Measurements from ENCODE around the gene STK11. TPM values are rescaled to one million over a fixed set of nuclear protein-coding genes. Genes with fewer than 3 reads are reported as not detected.

The STK11 gene
- polyA plus RNA-seq, 2 of the 4 experiments (the other 2 are of a cell fraction), result 16.2 to 33.6 TPM

DNA sequence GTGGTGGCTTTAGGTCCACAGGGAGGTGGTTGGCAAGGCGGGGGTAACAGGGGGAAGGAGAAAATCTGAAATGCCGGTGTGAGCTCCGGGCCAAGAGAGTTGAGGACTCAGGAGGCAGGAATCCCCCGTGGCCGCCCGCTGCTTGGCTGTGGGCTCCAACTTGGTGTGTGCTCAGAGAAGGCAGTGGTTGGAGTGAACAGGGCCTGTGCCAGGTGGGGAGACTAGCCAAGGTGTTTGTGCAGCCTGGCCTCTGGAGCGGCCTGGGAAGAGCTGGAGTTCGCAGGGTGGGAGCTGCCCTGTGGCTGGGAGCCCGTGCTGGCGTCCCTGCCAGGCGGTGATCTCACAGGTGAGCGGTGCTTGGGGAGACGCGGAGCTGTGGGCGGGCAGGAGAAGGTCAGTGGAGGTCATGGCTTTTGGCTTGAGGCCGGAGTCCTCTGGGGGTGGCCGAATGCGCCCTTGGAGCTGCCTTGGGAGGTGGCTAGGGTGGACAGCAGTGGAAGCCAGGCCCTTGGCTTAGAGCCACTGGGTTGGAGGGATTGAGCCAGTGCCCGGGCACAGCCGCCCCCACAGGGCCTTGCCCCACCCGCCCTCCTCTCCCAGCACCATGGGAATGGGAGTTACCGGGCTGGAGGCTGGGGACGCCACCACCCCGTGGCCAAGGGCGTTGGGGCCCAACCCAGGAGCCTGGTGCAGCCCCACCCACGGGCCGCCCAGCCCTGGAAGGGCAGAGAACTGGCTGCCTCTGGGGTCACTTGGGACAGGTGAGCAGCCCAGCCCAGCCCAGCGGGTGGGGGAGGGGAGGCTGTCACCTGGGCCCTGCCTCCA lies 56.4 kb downstream of the STK11 start:
- peak in 1 of 2 experiments; percentile 15; a peak in 3 of 6 replicates for ATAC-seq

More for the DNA sequence above, 56.4 kb downstream of the STK11 start:
- ChIA-PET CTCF (interaction anchor here (1.5 to 18.7 kb wide), 3 partner anchors 9 to 18 kb away, joined by 6 to 500 read pairs (median 10); partner anchors contain the start of gene ATP5F1D), POLR2A (interaction anchor here (0.7 to 2.0 kb wide), 4 partner anchors 7 to 18 kb away, joined by 3 to 14 read pairs (median 6); partner anchors contain the start of genes CIRBP and FAM174C)
- peaks cover 68% of the 10 kb centered on the region for H3K4me1 ChIP-seq
- DNase-seq (ENCODE audit: low read depth in 1 of 2, low spot score in 1 of 2) (peak; percentile 26 to 80), FAIRE-seq (no peak)
- TF ChIP-seq JUN (IDR thresholded peaks at IDR 0.05) (no peak; a peak in 1 of 5 replicates), POLR2A (IDR thresholded peaks at IDR 0.05; ENCODE audit: low read length) (peak; percentile 10; the same call in 1 of the 2 replicates), RCOR1 (IDR thresholded peaks at IDR 0.05; ENCODE audit: low read depth, low read length) (no peak), RFX5 (IDR thresholded peaks at IDR 0.05) (no peak), CEBPB (IDR thresholded peaks at IDR 0.05) (no peak), HEYL (CRISPR knock-in tag; IDR thresholded peaks at IDR 0.05) (no peak), FOSB (CRISPR knock-in tag; IDR thresholded peaks at IDR 0.05) (no peak), FOXS1 (CRISPR knock-in tag; IDR thresholded peaks at IDR 0.05) (no peak), EHF (CRISPR knock-in tag; IDR thresholded peaks at IDR 0.05) (no peak), NPAS2 (CRISPR knock-in tag; IDR thresholded peaks at IDR 0.05; ENCODE audit: borderline replicate concordance) (no peak), ZFP36 (IDR thresholded peaks at IDR 0.05; ENCODE audit: borderline replicate concordance, partially characterized antibody) (no peak), MYC (IDR thresholded peaks at IDR 0.05; ENCODE audit: borderline replicate concordance, low read length) (no peak)
- TF ChIP-seq, protein P1, sequence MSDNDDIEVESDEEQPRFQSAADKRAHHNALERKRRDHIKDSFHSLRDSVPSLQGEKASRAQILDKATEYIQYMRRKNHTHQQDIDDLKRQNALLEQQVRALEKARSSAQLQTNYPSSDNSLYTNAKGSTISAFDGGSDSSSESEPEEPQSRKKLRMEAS (IDR thresholded peaks at IDR 0.05), result 0 out of 2 replicates have a peak, but pooled peaks have one; percentile 12
- TF ChIP-seq, protein P2, sequence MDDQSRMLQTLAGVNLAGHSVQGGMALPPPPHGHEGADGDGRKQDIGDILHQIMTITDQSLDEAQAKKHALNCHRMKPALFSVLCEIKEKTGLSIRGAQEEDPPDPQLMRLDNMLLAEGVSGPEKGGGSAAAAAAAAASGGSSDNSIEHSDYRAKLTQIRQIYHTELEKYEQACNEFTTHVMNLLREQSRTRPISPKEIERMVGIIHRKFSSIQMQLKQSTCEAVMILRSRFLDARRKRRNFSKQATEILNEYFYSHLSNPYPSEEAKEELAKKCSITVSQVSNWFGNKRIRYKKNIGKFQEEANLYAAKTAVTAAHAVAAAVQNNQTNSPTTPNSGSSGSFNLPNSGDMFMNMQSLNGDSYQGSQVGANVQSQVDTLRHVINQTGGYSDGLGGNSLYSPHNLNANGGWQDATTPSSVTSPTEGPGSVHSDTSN (IDR thresholded peaks at IDR 0.05), result no peak
- TF ChIP-seq, protein P3, sequence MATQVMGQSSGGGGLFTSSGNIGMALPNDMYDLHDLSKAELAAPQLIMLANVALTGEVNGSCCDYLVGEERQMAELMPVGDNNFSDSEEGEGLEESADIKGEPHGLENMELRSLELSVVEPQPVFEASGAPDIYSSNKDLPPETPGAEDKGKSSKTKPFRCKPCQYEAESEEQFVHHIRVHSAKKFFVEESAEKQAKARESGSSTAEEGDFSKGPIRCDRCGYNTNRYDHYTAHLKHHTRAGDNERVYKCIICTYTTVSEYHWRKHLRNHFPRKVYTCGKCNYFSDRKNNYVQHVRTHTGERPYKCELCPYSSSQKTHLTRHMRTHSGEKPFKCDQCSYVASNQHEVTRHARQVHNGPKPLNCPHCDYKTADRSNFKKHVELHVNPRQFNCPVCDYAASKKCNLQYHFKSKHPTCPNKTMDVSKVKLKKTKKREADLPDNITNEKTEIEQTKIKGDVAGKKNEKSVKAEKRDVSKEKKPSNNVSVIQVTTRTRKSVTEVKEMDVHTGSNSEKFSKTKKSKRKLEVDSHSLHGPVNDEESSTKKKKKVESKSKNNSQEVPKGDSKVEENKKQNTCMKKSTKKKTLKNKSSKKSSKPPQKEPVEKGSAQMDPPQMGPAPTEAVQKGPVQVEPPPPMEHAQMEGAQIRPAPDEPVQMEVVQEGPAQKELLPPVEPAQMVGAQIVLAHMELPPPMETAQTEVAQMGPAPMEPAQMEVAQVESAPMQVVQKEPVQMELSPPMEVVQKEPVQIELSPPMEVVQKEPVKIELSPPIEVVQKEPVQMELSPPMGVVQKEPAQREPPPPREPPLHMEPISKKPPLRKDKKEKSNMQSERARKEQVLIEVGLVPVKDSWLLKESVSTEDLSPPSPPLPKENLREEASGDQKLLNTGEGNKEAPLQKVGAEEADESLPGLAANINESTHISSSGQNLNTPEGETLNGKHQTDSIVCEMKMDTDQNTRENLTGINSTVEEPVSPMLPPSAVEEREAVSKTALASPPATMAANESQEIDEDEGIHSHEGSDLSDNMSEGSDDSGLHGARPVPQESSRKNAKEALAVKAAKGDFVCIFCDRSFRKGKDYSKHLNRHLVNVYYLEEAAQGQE (IDR thresholded peaks at IDR 0.05), result no peak
- TF ChIP-seq, protein P4, sequence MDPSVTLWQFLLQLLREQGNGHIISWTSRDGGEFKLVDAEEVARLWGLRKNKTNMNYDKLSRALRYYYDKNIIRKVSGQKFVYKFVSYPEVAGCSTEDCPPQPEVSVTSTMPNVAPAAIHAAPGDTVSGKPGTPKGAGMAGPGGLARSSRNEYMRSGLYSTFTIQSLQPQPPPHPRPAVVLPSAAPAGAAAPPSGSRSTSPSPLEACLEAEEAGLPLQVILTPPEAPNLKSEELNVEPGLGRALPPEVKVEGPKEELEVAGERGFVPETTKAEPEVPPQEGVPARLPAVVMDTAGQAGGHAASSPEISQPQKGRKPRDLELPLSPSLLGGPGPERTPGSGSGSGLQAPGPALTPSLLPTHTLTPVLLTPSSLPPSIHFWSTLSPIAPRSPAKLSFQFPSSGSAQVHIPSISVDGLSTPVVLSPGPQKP (IDR thresholded peaks at IDR 0.05; ENCODE audit: low read depth, low read length), result no peak
- TF ChIP-seq, protein P5, sequence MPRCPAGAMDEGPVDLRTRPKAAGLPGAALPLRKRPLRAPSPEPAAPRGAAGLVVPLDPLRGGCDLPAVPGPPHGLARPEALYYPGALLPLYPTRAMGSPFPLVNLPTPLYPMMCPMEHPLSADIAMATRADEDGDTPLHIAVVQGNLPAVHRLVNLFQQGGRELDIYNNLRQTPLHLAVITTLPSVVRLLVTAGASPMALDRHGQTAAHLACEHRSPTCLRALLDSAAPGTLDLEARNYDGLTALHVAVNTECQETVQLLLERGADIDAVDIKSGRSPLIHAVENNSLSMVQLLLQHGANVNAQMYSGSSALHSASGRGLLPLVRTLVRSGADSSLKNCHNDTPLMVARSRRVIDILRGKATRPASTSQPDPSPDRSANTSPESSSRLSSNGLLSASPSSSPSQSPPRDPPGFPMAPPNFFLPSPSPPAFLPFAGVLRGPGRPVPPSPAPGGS (IDR thresholded peaks at IDR 0.05), result 0 out of 3 replicates have a peak, but pooled peaks have one; percentile 10
- TF ChIP-seq, protein P6, sequence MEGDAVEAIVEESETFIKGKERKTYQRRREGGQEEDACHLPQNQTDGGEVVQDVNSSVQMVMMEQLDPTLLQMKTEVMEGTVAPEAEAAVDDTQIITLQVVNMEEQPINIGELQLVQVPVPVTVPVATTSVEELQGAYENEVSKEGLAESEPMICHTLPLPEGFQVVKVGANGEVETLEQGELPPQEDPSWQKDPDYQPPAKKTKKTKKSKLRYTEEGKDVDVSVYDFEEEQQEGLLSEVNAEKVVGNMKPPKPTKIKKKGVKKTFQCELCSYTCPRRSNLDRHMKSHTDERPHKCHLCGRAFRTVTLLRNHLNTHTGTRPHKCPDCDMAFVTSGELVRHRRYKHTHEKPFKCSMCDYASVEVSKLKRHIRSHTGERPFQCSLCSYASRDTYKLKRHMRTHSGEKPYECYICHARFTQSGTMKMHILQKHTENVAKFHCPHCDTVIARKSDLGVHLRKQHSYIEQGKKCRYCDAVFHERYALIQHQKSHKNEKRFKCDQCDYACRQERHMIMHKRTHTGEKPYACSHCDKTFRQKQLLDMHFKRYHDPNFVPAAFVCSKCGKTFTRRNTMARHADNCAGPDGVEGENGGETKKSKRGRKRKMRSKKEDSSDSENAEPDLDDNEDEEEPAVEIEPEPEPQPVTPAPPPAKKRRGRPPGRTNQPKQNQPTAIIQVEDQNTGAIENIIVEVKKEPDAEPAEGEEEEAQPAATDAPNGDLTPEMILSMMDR (IDR thresholded peaks at IDR 0.05), result no peak
- H3K4me3 ChIP-seq, result peak overlapping the region; percentile 73
- WGBS (ENCODE audit: missing lambda C conversion rate), result 1% methylated on average over 11 of the region's 28 CpGs
- H3K9me3 ChIP-seq, result no peaks in the 10 kb centered on the region
- peak overlapping the region; percentile 91 for H3K4me2 ChIP-seq
- peak overlapping the region; percentile 98 to 100 for H3K27ac ChIP-seq
